HL-60/S4 treated with retinoic acid at 250 ng/mL for 4 days and 3 days (cell line): ENCODE results near the gene RASGRF2.

Experiments used
- in situ Hi-C: fragments of 300-500 bp; cut with MboI; formaldehyde crosslinking; loops from 2 replicates; pipeline ENCODE4 v1.7.0; 2022; ENCODE audit warnings: low sequenced_read_pairs

RASGRF2 gene

GRCh38 chr5:80977764-80978163, 17.6 kb downstream of the RASGRF2 start:
- in situ Hi-C loops = no loop called here

GRCh38 chr5:80978772-80979317, 18.7 kb downstream of the RASGRF2 start:
- in situ Hi-C loops = no loop called here

GRCh38 chr5:80982093-80982492, 21.9 kb downstream of the RASGRF2 start:
- in situ Hi-C loops = no loop called here

GRCh38 chr5:80985600-80986228, 25.6 kb downstream of the RASGRF2 start:
- in situ Hi-C loops = no loop called here

GRCh38 chr5:80986382-80986781, 26.2 kb downstream of the RASGRF2 start:
- in situ Hi-C loops = no loop called here

- in situ Hi-C loops = no loop called here
These were observed 27.1 kb downstream of the RASGRF2 start for GRCh38 chr5:80987078-80987766.

GRCh38 chr5:80988419-80988935, 28.3 kb downstream of the RASGRF2 start:
- in situ Hi-C loops = no loop called here

- in situ Hi-C loops = no loop called here
These were observed 29.7 kb downstream of the RASGRF2 start for GRCh38 chr5:80989883-80990282.

GRCh38 chr5:80990527-80990926, 30.4 kb downstream of the RASGRF2 start:
- in situ Hi-C loops = no loop called here

GRCh38 chr5:80990971-80991370, 30.8 kb downstream of the RASGRF2 start:
- in situ Hi-C loops = no loop called here

GRCh38 chr5:80995908-80996307, 35.7 kb downstream of the RASGRF2 start:
- in situ Hi-C loops = no loop called here

- in situ Hi-C loops = no loop called here
These were observed 38.4 kb downstream of the RASGRF2 start for GRCh38 chr5:80998590-80998979.

GRCh38 chr5:81003811-81004386, 43.7 kb downstream of the RASGRF2 start:
- in situ Hi-C loops = no loop called here

GRCh38 chr5:81005708-81006107, 45.5 kb downstream of the RASGRF2 start:
- in situ Hi-C loops = no loop called here

- in situ Hi-C loops = no loop called here
These were observed 46.1 kb downstream of the RASGRF2 start for GRCh38 chr5:81006231-81006630.

- in situ Hi-C loops = no loop called here
These were observed 46.9 kb downstream of the RASGRF2 start for GRCh38 chr5:81006947-81007636.

- in situ Hi-C loops = no loop called here
These were observed 47.5 kb downstream of the RASGRF2 start for GRCh38 chr5:81007637-81008027.

- in situ Hi-C loops = no loop called here
These were observed 50.4 kb downstream of the RASGRF2 start for GRCh38 chr5:81010336-81011169.

GRCh38 chr5:81014348-81014747, 54.2 kb downstream of the RASGRF2 start:
- in situ Hi-C loops = no loop called here

- in situ Hi-C loops = no loop called here
These were observed 56.0 kb downstream of the RASGRF2 start for GRCh38 chr5:81016116-81016515.
